ENCODE results near the gene MAP4K3.

GRCh38 chr2:39215545-39215944 is 221.5 kb downstream of the MAP4K3 start:
- TF ChIP-seq CTCF (conservative IDR thresholded peaks at IDR 0.05; ENCODE audit: low read length) (no peak), EZH2phosphoT487 (IDR thresholded peaks at IDR 0.05; ENCODE audit: borderline replicate concordance, low read depth, low read length) (no peak)
